ENCODE results near the gene QTRT2.

QTRT2 gene

DNA sequence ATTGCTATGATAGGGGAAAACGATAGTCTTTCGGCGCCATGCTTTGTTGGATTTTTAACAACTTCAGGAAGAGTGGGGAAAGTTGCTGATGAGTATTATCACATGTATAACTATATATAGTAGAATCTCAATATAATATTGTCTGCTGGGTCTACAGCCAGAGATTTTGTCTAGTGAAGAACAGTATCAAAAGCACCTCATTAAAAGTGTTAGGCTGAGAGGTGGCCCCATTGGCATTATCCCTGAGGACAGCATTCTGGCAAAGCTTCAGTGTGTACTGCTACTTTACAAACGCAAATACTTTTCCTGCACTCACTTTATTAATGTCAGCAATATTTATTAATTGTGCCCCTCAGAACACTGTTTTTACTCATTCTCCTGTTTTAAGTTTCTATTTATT, 11.8 kb downstream of the QTRT2 start:
- TF ChIP-seq PPARA (CRISPR knock-in tag; IDR thresholded peaks at IDR 0.05; ENCODE audit: borderline replicate concordance), result no peak
- TF ChIP-seq CSDC2 (CRISPR knock-in tag; IDR thresholded peaks at IDR 0.05), result no peak
- TF ChIP-seq TOX (CRISPR knock-in tag; IDR thresholded peaks at IDR 0.05; ENCODE audit: borderline replicate concordance), result no peak
- TF ChIP-seq, protein P1, sequence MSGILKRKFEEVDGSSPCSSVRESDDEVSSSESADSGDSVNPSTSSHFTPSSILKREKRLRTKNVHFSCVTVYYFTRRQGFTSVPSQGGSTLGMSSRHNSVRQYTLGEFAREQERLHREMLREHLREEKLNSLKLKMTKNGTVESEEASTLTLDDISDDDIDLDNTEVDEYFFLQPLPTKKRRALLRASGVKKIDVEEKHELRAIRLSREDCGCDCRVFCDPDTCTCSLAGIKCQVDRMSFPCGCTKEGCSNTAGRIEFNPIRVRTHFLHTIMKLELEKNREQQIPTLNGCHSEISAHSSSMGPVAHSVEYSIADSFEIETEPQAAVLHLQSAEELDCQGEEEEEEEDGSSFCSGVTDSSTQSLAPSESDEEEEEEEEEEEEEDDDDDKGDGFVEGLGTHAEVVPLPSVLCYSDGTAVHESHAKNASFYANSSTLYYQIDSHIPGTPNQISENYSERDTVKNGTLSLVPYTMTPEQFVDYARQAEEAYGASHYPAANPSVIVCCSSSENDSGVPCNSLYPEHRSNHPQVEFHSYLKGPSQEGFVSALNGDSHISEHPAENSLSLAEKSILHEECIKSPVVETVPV (CRISPR knock-in tag; IDR thresholded peaks at IDR 0.05), result no peak
- no peak for TF ChIP-seq ZC3H10 (CRISPR knock-in tag; IDR thresholded peaks at IDR 0.05)
- TF ChIP-seq, protein P2, sequence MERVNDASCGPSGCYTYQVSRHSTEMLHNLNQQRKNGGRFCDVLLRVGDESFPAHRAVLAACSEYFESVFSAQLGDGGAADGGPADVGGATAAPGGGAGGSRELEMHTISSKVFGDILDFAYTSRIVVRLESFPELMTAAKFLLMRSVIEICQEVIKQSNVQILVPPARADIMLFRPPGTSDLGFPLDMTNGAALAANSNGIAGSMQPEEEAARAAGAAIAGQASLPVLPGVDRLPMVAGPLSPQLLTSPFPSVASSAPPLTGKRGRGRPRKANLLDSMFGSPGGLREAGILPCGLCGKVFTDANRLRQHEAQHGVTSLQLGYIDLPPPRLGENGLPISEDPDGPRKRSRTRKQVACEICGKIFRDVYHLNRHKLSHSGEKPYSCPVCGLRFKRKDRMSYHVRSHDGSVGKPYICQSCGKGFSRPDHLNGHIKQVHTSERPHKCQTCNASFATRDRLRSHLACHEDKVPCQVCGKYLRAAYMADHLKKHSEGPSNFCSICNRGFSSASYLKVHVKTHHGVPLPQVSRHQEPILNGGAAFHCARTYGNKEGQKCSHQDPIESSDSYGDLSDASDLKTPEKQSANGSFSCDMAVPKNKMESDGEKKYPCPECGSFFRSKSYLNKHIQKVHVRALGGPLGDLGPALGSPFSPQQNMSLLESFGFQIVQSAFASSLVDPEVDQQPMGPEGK (CRISPR knock-in tag; IDR thresholded peaks at IDR 0.05; ENCODE audit: borderline replicate concordance), result no peak
- TF ChIP-seq ISL1 (CRISPR knock-in tag; IDR thresholded peaks at IDR 0.05), result no peak
- no peak for TF ChIP-seq ZFP30 (CRISPR knock-in tag; IDR thresholded peaks at IDR 0.05)
- no peak for TF ChIP-seq ARNTL (CRISPR knock-in tag; IDR thresholded peaks at IDR 0.05; ENCODE audit: borderline replicate concordance, low read depth)
- TF ChIP-seq ZNF70 (CRISPR knock-in tag; IDR thresholded peaks at IDR 0.05), result no peak
- no peak for TF ChIP-seq GLIS3 (CRISPR knock-in tag; IDR thresholded peaks at IDR 0.05)
- TF ChIP-seq, protein P3, sequence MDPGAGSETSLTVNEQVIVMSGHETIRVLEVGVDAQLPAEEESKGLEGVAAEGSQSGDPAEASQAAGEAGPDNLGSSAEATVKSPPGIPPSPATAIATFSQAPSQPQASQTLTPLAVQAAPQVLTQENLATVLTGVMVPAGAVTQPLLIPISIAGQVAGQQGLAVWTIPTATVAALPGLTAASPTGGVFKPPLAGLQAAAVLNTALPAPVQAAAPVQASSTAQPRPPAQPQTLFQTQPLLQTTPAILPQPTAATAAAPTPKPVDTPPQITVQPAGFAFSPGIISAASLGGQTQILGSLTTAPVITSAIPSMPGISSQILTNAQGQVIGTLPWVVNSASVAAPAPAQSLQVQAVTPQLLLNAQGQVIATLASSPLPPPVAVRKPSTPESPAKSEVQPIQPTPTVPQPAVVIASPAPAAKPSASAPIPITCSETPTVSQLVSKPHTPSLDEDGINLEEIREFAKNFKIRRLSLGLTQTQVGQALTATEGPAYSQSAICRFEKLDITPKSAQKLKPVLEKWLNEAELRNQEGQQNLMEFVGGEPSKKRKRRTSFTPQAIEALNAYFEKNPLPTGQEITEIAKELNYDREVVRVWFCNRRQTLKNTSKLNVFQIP (CRISPR knock-in tag; IDR thresholded peaks at IDR 0.05; ENCODE audit: borderline replicate concordance, low read depth), result no peak
- no peak for TF ChIP-seq ZNF565 (CRISPR knock-in tag; conservative IDR thresholded peaks at IDR 0.05; ENCODE audit: low read depth)
- no peak for TF ChIP-seq ESRRG (CRISPR knock-in tag; IDR thresholded peaks at IDR 0.05)
- TF ChIP-seq, protein P4, sequence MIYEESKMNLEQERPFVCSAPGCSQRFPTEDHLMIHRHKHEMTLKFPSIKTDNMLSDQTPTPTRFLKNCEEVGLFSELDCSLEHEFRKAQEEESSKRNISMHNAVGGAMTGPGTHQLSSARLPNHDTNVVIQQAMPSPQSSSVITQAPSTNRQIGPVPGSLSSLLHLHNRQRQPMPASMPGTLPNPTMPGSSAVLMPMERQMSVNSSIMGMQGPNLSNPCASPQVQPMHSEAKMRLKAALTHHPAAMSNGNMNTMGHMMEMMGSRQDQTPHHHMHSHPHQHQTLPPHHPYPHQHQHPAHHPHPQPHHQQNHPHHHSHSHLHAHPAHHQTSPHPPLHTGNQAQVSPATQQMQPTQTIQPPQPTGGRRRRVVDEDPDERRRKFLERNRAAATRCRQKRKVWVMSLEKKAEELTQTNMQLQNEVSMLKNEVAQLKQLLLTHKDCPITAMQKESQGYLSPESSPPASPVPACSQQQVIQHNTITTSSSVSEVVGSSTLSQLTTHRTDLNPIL (CRISPR knock-in tag; IDR thresholded peaks at IDR 0.05; ENCODE audit: low read depth), result no peak
- TF ChIP-seq ZNF8 (CRISPR knock-in tag; IDR thresholded peaks at IDR 0.05), result no peak
- no peak for TF ChIP-seq BACH2 (CRISPR knock-in tag; IDR thresholded peaks at IDR 0.05; ENCODE audit: borderline replicate concordance)
- TF ChIP-seq ZFP3 (CRISPR knock-in tag; IDR thresholded peaks at IDR 0.05), result no peak
- no peak for TF ChIP-seq OSR1 (CRISPR knock-in tag; IDR thresholded peaks at IDR 0.05)
- ATAC-seq, result no peak

DNA sequence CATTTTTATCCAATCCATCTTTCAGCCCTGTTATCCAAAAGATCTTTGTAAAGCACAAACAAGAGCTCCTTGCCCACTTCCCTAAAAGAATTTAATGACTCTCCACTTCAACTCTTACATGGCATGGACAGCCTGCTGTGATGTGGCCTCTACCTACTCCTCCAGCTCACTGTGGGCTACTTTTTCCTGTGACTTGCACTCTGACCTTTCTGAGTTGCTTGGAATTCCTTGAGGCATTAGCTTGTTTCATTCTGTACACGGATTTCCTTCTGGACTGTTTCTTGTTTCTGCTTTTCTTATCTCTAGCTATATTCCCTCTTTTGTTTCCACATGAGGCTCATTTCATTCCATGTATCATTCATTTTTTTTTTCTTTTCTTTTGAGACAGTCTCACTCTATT, 15.2 kb downstream of the QTRT2 start:
- TF ChIP-seq ISL1 (CRISPR knock-in tag; IDR thresholded peaks at IDR 0.05), result no peak
- no peak for TF ChIP-seq CSDC2 (CRISPR knock-in tag; IDR thresholded peaks at IDR 0.05)
- TF ChIP-seq RARB (CRISPR knock-in tag; IDR thresholded peaks at IDR 0.05), result no peak
- no peak for TF ChIP-seq ESRRG (CRISPR knock-in tag; IDR thresholded peaks at IDR 0.05)
- no peak for TF ChIP-seq ZNF565 (CRISPR knock-in tag; conservative IDR thresholded peaks at IDR 0.05; ENCODE audit: low read depth)
- no peak for TF ChIP-seq PPARA (CRISPR knock-in tag; IDR thresholded peaks at IDR 0.05; ENCODE audit: borderline replicate concordance)
- no peak for TF ChIP-seq ZC3H10 (CRISPR knock-in tag; IDR thresholded peaks at IDR 0.05)
- TF ChIP-seq SNAI2 (CRISPR knock-in tag; IDR thresholded peaks at IDR 0.05), result no peak
- TF ChIP-seq TOX (CRISPR knock-in tag; IDR thresholded peaks at IDR 0.05; ENCODE audit: borderline replicate concordance), result no peak
- no peak for TF ChIP-seq ARNTL (CRISPR knock-in tag; IDR thresholded peaks at IDR 0.05; ENCODE audit: borderline replicate concordance, low read depth)
- TF ChIP-seq GLIS3 (CRISPR knock-in tag; IDR thresholded peaks at IDR 0.05), result no peak
- TF ChIP-seq ZFP3 (CRISPR knock-in tag; IDR thresholded peaks at IDR 0.05), result no peak
- TF ChIP-seq ZFP30 (CRISPR knock-in tag; IDR thresholded peaks at IDR 0.05), result no peak
- TF ChIP-seq, protein P4 (CRISPR knock-in tag; IDR thresholded peaks at IDR 0.05; ENCODE audit: low read depth), result no peak
- TF ChIP-seq, protein P3 (CRISPR knock-in tag; IDR thresholded peaks at IDR 0.05; ENCODE audit: borderline replicate concordance, low read depth), result no peak
- no peak for ATAC-seq
